Keratinocyte (primary cell): ENCODE measurements around the gene TOP2A.

Experiments
- EZH2 ChIP-seq: IDR thresholded peaks from one replicate; pipeline ENCODE4 v1.6.1; 2012; ENCODE audit warnings: inconsistent platforms, mild to moderate bottlenecking, low read length, moderate library complexity
- TF ChIP-seq, protein P1 (sequence below), 3 experiments: IDR thresholded peaks in 1 of 3; conservative IDR thresholded peaks in 1 of 3; optimal IDR thresholded peaks in 1 of 3; 2 replicates in 2 of 3; 3 replicates in 1 of 3; pipeline versions ENCODE3 to v1.5.1; 2011; ENCODE audit warnings: low read length in 3 of 3, mild to moderate bottlenecking in 3 of 3, moderate library complexity in 2 of 3, control low read depth in 1 of 3, inconsistent platforms in 1 of 3; ENCODE audit not compliant: insufficient read depth in 2 of 3; ENCODE audit errors: extremely low read depth in 1 of 3

GRCh38 chr17:40418428-40418706, 671 bp upstream of the TOP2A start:
- TF ChIP-seq, protein P1, sequence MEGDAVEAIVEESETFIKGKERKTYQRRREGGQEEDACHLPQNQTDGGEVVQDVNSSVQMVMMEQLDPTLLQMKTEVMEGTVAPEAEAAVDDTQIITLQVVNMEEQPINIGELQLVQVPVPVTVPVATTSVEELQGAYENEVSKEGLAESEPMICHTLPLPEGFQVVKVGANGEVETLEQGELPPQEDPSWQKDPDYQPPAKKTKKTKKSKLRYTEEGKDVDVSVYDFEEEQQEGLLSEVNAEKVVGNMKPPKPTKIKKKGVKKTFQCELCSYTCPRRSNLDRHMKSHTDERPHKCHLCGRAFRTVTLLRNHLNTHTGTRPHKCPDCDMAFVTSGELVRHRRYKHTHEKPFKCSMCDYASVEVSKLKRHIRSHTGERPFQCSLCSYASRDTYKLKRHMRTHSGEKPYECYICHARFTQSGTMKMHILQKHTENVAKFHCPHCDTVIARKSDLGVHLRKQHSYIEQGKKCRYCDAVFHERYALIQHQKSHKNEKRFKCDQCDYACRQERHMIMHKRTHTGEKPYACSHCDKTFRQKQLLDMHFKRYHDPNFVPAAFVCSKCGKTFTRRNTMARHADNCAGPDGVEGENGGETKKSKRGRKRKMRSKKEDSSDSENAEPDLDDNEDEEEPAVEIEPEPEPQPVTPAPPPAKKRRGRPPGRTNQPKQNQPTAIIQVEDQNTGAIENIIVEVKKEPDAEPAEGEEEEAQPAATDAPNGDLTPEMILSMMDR (optimal IDR thresholded peaks at IDR 0.05 in 1 of 3, IDR thresholded peaks at IDR 0.05 in 1 of 3, conservative IDR thresholded peaks at IDR 0.05 in 1 of 3; ENCODE audit: extremely low read depth in 1 of 3, insufficient read depth in 2 of 3, low read length in 3 of 3) = no peak
- TF ChIP-seq EZH2 = no peak
